Psoas muscle (tissue), 8 donors: ENCODE data around the gene ARL5A. TPM values are rescaled to one million over a fixed set of nuclear protein-coding genes. Genes with fewer than 3 reads are reported as not detected.

Experiments used
- ATAC-seq, 4 donors: fragments of 200-7000 bp; cut with Tn5 transposase; one replicate each; pipeline ENCODE4 v1.9.1; 2020; ENCODE audit warnings: moderate library complexity in 3 of 4, mild to moderate bottlenecking in 2 of 4
- DNase-seq, 2 donors: peaks; one replicate each; pipeline ENCODE4 v3.0.0-alpha.2; 2020
- H3K27ac ChIP-seq: fragments of 200-600 bp; one replicate; pipeline ENCODE4 v1.8.0; 2022
- H3K27me3 ChIP-seq, 3 donors: fragments of 200-600 bp in 1 of 3; one replicate each; pipeline versions ENCODE4 v1.6.1 to v1.8.0; 2013 to 2022; ENCODE audit warnings: low read length in 2 of 3, mild to moderate bottlenecking in 2 of 3, moderate library complexity in 1 of 3; ENCODE audit not compliant: insufficient read depth in 3 of 3
- H3K36me3 ChIP-seq, 2 donors: fragments of 200-600 bp in 1 of 2; one replicate each; pipeline versions ENCODE4 v1.6.1 to v1.8.0; 2013 to 2022; ENCODE audit warnings: low read depth in 1 of 2, mild to moderate bottlenecking in 1 of 2, moderate library complexity in 1 of 2; ENCODE audit not compliant: insufficient read depth in 1 of 2
- H3K4me1 ChIP-seq: fragments of 200-600 bp; one replicate; pipeline ENCODE4 v1.8.0; 2022
- H3K4me3 ChIP-seq: fragments of 200-600 bp; one replicate; pipeline ENCODE4 v1.8.0; 2022; ENCODE audit warnings: mild to moderate bottlenecking
- H3K9me3 ChIP-seq: fragments of 200-600 bp; one replicate; pipeline ENCODE4 v1.8.0; 2022
- CTCF ChIP-seq: fragments of 200-600 bp; IDR thresholded peaks from one replicate; pipeline ENCODE4 v1.8.0; 2022; ENCODE audit warnings: antibody characterized with exemption
- WGBS, 3 donors: extraction: QIAGEN DNeasy Blood & Tissue Kit; methylation state at CpG; one replicate each; pipeline versions ENCODE4 v1.1.6 to v1.1.7; 2013; 5-methylcytosine and 5-hydroxymethylcytosine counted together
- intact Hi-C, 2 donors: fragments of 100-400 bp; cut with DNase I; formaldehyde crosslinking; loops; one replicate each; pipeline versions ENCODE4 v1.11.0 to v1.14.2; 2022
- polyA plus RNA-seq, 3 donors: library from polyadenylated mRNA; stranded (reverse); fragments of 200-250 nt; gene quantifications; one replicate each; pipeline ENCODE4 v1.2.3, GENCODE V29; 2013
- total RNA-seq, 4 donors: library from RNA; stranded (reverse); fragmentation: NEBNext Ultra II Directional in 2 of 4; extraction: Animal tissue kit (Norgen Biotek cat#: 25700) in 2 of 4; gene quantifications; one replicate each; pipeline versions ENCODE4 v1.2.1 to v1.2.4, GENCODE V29; 2021 to 2023
- donor health status: healthy with polysubstance abuse.
- donor health status: DM: no; HTN: no; CAD: no; lungs with moderate emphysema.
- donor health status: Bipolar disorder and iron deficiency.
- donor health status: healthy.
- donor health status: DM: yes; HTN: yes; CAD: no.
- donor health status: DM: no; HTN: no; CAD: no.
- donor health status: DM: no; HTN: no; CAD: no.
- donor health status: DM: yes; HTN: yes; CAD: no.

ARL5A gene
- total and polyA plus RNA-seq, 7 donors = 11.8 to 71.9 (median 46.3) TPM

GRCh38 chr2:151793123-151793522 is 35.1 kb downstream of the ARL5A start:
- Histone ChIP-seq H3K9me3 (no peaks in the 10 kb centered on the region), H3K27ac (no peak overlapping the region), H3K36me3 (no peaks in the 10 kb centered on the region), H3K27me3 (no peaks in the 10 kb centered on the region), H3K4me1 (peaks cover 22% of the 10 kb centered on the region), H3K4me3 (no peak overlapping the region)
- 96 to 99% (median 98%) methylated on average over 3 of the region's 3 CpGs for WGBS, 3 donors
- DNase-seq (no peak), ATAC-seq (no peak)
- no peak for TF ChIP-seq CTCF
- intact Hi-C loops = loop anchor here in 1 of 2 donors (5.0 kb wide), 1 partner anchor 81 kb away; no protein-coding TSS in a partner anchor

GRCh38 chr2:151792589-151792988 is 35.6 kb downstream of the ARL5A start:
- Histone ChIP-seq H3K9me3 (no peaks in the 10 kb centered on the region), H3K4me1 (peaks cover 20% of the 10 kb centered on the region), H3K27ac (no peak overlapping the region), H3K27me3 (no peaks in the 10 kb centered on the region), H3K4me3 (no peak overlapping the region), H3K36me3 (no peaks in the 10 kb centered on the region)
- no peak for DNase-seq
- peak in 2 of 4 donors; percentile 57 to 63 for ATAC-seq
- TF ChIP-seq CTCF = peak; percentile 30
- intact Hi-C loops = loop anchor here in 1 of 2 donors (5.0 kb wide), 1 partner anchor 80 kb away; no protein-coding TSS in a partner anchor
- 87 to 91% (median 88%) methylated on average over 4 of the region's 4 CpGs for WGBS, 3 donors

- Histone ChIP-seq H3K27me3 (no peaks in the 10 kb centered on the region), H3K27ac (no peak overlapping the region), H3K36me3 (no peaks in the 10 kb centered on the region), H3K9me3 (no peaks in the 10 kb centered on the region), H3K4me1 (peaks cover 18% of the 10 kb centered on the region), H3K4me3 (no peak overlapping the region)
- TF ChIP-seq CTCF = no peak
- WGBS, 3 donors = 96 to 98% (median 98%) methylated on average over 3 of the region's 3 CpGs
- ATAC-seq (no peak), DNase-seq (no peak)
- intact Hi-C loops = loop anchor here in 1 of 2 donors (5.0 kb wide), 1 partner anchor 79 kb away; no protein-coding TSS in a partner anchor
These were observed 36.7 kb downstream of the ARL5A start for GRCh38 chr2:151791545-151791944.

- intact Hi-C loops = loop anchor here in 1 of 2 donors (5.0 kb wide), 1 partner anchor 78 kb away; no protein-coding TSS in a partner anchor
- no peaks in the 10 kb centered on the region for H3K36me3 ChIP-seq
These were observed 37.5 kb downstream of the ARL5A start for GRCh38 chr2:151790689-151791088.

More at GRCh38 chr2:151790689-151791088, 37.5 kb downstream of the ARL5A start:
- H3K4me1 ChIP-seq = peaks cover 16% of the 10 kb centered on the region
- H3K27me3 ChIP-seq = no peaks in the 10 kb centered on the region
- ATAC-seq (no peak), DNase-seq (no peak)
- no peaks in the 10 kb centered on the region for H3K9me3 ChIP-seq
- no peak overlapping the region for H3K27ac ChIP-seq
- 95 to 100% (median 100%) methylated on average over 1 of the region's 1 CpG for whole genome bisulfite sequencing, 3 donors
- TF ChIP-seq CTCF = no peak
- H3K4me3 ChIP-seq = no peak overlapping the region
